Breast epithelium (tissue), 4 donors: ENCODE data around the gene MDGA2. TPM values are rescaled to one million over a fixed set of nuclear protein-coding genes. Genes with fewer than 3 reads are reported as not detected.

Source experiments
- DNase-seq, 2 donors: peaks; one replicate each; pipeline ENCODE4 v3.0.0-alpha.2; 2019; ENCODE audit warnings: low spot score in 2 of 2
- H3K27ac ChIP-seq, 2 donors: fragments of 200-600 bp; sonication (generic) in 1 of 2; one replicate each; pipeline ENCODE4 v1.5.1; 2016 to 2019; ENCODE audit warnings: mild to moderate bottlenecking in 1 of 2
- H3K27me3 ChIP-seq, 2 donors: fragments of 200-600 bp; sonication (generic) in 1 of 2; one replicate each; pipeline versions ENCODE4 v1.5.1 to v1.6.0; 2017 to 2019; ENCODE audit warnings: control low read depth in 1 of 2, mild to moderate bottlenecking in 1 of 2
- H3K36me3 ChIP-seq: fragments of 200-600 bp; one replicate; pipeline ENCODE4 v1.5.1; 2019
- H3K4me1 ChIP-seq, 2 donors: fragments of 200-600 bp; sonication (generic); one replicate each; pipeline ENCODE4 v1.5.1; 2016 to 2019; ENCODE audit warnings: control low read depth in 1 of 2
- H3K4me3 ChIP-seq, 3 donors: fragments of 200-600 bp; sonication (generic); 1 replicate in 2 of 3; 2 replicates in 1 of 3; pipeline ENCODE4 v1.5.1; 2016 to 2019; ENCODE audit warnings: mild to moderate bottlenecking in 3 of 3, moderate library complexity in 2 of 3
- H3K9me3 ChIP-seq, 2 donors: fragments of 200-600 bp; sonication (generic) in 1 of 2; one replicate each; pipeline ENCODE4 v1.5.1; 2016 to 2019; ENCODE audit warnings: control low read depth in 1 of 2
- CTCF ChIP-seq, 3 donors: fragments of 450-650 bp; IDR thresholded peaks; one replicate each; pipeline ENCODE4 v1.5.1; 2016 to 2017; ENCODE audit warnings: antibody characterized with exemption in 3 of 3, mild to moderate bottlenecking in 3 of 3, moderate library complexity in 3 of 3
- POLR2A ChIP-seq: fragments of 450-650 bp; IDR thresholded peaks from one replicate; pipeline ENCODE4 v1.6.1; 2016; ENCODE audit warnings: antibody characterized with exemption, mild to moderate bottlenecking, moderate library complexity
- POLR2AphosphoS5 ChIP-seq, 3 donors: sonication (generic); formaldehyde crosslinking; IDR thresholded peaks; one replicate each; pipeline ENCODE4 v1.6.1; 2017; ENCODE audit warnings: antibody characterized with exemption in 3 of 3
- intact Hi-C: fragments of 100-400 bp; cut with DNase I; formaldehyde crosslinking; loops from one replicate; pipeline ENCODE4 v1.15.1; 2023; ENCODE audit warnings: low total_unique reads
- total RNA-seq, 3 donors: library from RNA; depleted of rRNA; stranded (reverse); fragments of >200 nt; gene quantifications; one replicate each; pipeline ENCODE4 v1.1.0, GENCODE V29; 2016

The MDGA2 gene
- total RNA-seq, 3 donors from 2014 or later: not detected

GRCh38 chr14:47155395-47155794 lies 520.0 kb downstream of the MDGA2 start:
- no peak for TF ChIP-seq CTCF (IDR thresholded peaks at IDR 0.05)
- TF ChIP-seq POLR2AphosphoS5 (IDR thresholded peaks at IDR 0.05): no peak
- TF ChIP-seq POLR2A: no peak
- Histone ChIP-seq H3K9me3 (no peaks in the 10 kb centered on the region), H3K4me3 (no peak overlapping the region), H3K36me3 (no peaks in the 10 kb centered on the region), H3K27ac (no peak overlapping the region), H3K4me1 (no peaks in the 10 kb centered on the region), H3K27me3 (no peaks in the 10 kb centered on the region)
- no peak for DNase-seq
- intact Hi-C loops: no loop called here

- intact Hi-C loops: no loop called here
- Histone ChIP-seq H3K27ac (no peak overlapping the region), H3K27me3 (no peaks in the 10 kb centered on the region), H3K4me3 (no peak overlapping the region), H3K9me3 (no peaks in the 10 kb centered on the region), H3K4me1 (no peaks in the 10 kb centered on the region), H3K36me3 (no peaks in the 10 kb centered on the region)
- TF ChIP-seq POLR2A (no peak), CTCF (IDR thresholded peaks at IDR 0.05) (no peak), POLR2AphosphoS5 (IDR thresholded peaks at IDR 0.05) (no peak)
- DNase-seq: no peak
Observed at GRCh38 chr14:47154276-47154797, 521.1 kb downstream of the MDGA2 start.

- Histone ChIP-seq H3K9me3 (no peaks in the 10 kb centered on the region), H3K27ac (no peak overlapping the region), H3K4me3 (no peak overlapping the region), H3K4me1 (no peaks in the 10 kb centered on the region), H3K36me3 (no peaks in the 10 kb centered on the region), H3K27me3 (no peaks in the 10 kb centered on the region)
- intact Hi-C loops: no loop called here
- DNase-seq: no peak
- TF ChIP-seq POLR2AphosphoS5 (IDR thresholded peaks at IDR 0.05): no peak
- TF ChIP-seq POLR2A: no peak
- TF ChIP-seq CTCF (IDR thresholded peaks at IDR 0.05): no peak
Observed at GRCh38 chr14:47153746-47154145, 521.7 kb downstream of the MDGA2 start.

GRCh38 chr14:47150267-47150666 lies 525.1 kb downstream of the MDGA2 start:
- no peak overlapping the region for H3K4me3 ChIP-seq
- no peak for TF ChIP-seq POLR2AphosphoS5 (IDR thresholded peaks at IDR 0.05)
- TF ChIP-seq CTCF (IDR thresholded peaks at IDR 0.05): no peak
- no peak for TF ChIP-seq POLR2A
- intact Hi-C loops: no loop called here
- H3K9me3 ChIP-seq: no peaks in the 10 kb centered on the region
- no peaks in the 10 kb centered on the region for H3K36me3 ChIP-seq
- DNase-seq: no peak
- H3K27ac ChIP-seq: no peak overlapping the region
- H3K27me3 ChIP-seq: no peaks in the 10 kb centered on the region
- no peaks in the 10 kb centered on the region for H3K4me1 ChIP-seq

- H3K36me3 ChIP-seq: no peaks in the 10 kb centered on the region
- no peaks in the 10 kb centered on the region for H3K9me3 ChIP-seq
- TF ChIP-seq CTCF (IDR thresholded peaks at IDR 0.05) (no peak), POLR2A (no peak), POLR2AphosphoS5 (IDR thresholded peaks at IDR 0.05) (no peak)
- intact Hi-C loops: no loop called here
- no peaks in the 10 kb centered on the region for H3K27me3 ChIP-seq
- no peaks in the 10 kb centered on the region for H3K4me1 ChIP-seq
- no peak overlapping the region for H3K27ac ChIP-seq
- no peak for DNase-seq
- H3K4me3 ChIP-seq: no peak overlapping the region
Observed at GRCh38 chr14:47149326-47149725, 526.1 kb downstream of the MDGA2 start.
